GM19397 (cell line): Measurements from ENCODE around the gene TMTC1.

Experiments
- ATAC-seq: cut with Tn5 transposase; IDR thresholded peaks from one replicate; pipeline ENCODE4 v1.9.1; 2021; ENCODE audit warnings: mild to moderate bottlenecking, moderate library complexity; ENCODE audit not compliant: unreplicated experiment

TMTC1 gene

GRCh38 chr12:29714966-29715365 lies 68.8 kb downstream of the TMTC1 start:
- ATAC-seq, result no peak

- no peak for ATAC-seq
Observed at GRCh38 chr12:29713729-29714128, 70.0 kb downstream of the TMTC1 start.

DNA sequence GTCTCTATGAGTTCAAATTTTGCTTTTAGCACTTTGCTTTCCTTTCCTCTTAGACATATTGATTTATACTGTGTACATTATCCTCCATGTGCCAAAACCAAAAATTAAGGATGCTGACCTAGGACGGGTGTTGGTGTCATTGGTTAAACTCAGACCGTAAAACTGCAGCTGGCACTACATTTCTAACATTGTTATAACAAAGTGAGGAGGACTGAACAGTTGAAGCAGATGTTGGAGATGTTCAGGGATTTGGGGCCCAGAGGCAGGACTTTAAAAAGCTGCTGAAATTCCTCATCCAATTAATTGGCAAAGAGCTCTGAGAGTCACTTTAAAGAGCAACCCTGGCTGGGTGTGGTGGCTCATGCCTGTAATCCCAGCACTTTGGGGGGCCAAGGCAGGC lies 72.4 kb downstream of the TMTC1 start:
- ATAC-seq, result no peak

DNA sequence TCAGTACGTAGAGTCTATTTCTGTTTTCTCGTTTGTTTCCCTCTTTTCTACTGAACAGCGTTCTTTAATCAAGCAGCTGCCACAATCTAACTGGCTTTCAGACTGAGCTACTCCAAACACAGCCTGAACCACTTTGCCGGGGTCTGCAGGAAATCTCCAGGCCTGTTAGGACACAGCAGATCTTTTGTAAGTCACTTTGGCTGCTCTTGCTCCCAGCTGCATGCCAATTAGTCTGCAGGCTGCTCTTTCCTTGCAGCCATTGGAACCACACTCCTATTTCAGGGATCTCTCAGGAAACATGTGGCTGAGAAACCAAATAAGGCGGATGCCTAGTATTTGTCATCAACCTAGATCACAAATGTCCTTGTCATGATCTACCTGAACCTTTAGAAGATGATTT lies 73.6 kb downstream of the TMTC1 start:
- no peak for ATAC-seq

- no peak for ATAC-seq
Observed at GRCh38 chr12:29709496-29710040, 74.2 kb downstream of the TMTC1 start.

- ATAC-seq, result no peak
Observed at GRCh38 chr12:29709054-29709453, 74.7 kb downstream of the TMTC1 start.

- ATAC-seq, result no peak
Observed at GRCh38 chr12:29707846-29708245, 75.9 kb downstream of the TMTC1 start.

GRCh38 chr12:29706311-29706710 lies 77.4 kb downstream of the TMTC1 start:
- ATAC-seq, result no peak

- no peak for ATAC-seq
Observed at GRCh38 chr12:29703528-29703927, 80.2 kb downstream of the TMTC1 start.

GRCh38 chr12:29702972-29703371 lies 80.8 kb downstream of the TMTC1 start:
- ATAC-seq, result no peak

- ATAC-seq, result no peak
Observed at GRCh38 chr12:29702222-29702621, 81.5 kb downstream of the TMTC1 start.

- no peak for ATAC-seq
Observed at GRCh38 chr12:29700761-29701481, 82.8 kb downstream of the TMTC1 start.

DNA sequence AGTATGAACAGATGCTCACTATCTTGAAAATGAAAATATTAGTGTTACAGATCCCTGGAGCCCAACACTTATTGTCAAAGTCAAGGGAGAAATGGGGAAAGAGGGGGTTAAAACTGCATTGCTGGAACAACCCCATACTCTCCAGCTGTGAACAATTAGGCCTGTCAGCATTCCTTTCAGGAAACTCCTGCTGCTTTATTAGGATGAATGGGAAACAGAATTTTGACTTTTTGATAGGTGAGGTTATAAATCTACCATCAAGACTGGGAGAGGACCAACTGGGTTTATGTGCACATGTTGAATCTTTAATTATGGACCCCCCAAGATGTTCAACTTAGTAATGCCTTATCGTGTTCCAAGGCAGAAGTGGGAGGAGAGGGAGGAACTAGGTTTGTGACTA lies 85.0 kb downstream of the TMTC1 start:
- ATAC-seq, result no peak

DNA sequence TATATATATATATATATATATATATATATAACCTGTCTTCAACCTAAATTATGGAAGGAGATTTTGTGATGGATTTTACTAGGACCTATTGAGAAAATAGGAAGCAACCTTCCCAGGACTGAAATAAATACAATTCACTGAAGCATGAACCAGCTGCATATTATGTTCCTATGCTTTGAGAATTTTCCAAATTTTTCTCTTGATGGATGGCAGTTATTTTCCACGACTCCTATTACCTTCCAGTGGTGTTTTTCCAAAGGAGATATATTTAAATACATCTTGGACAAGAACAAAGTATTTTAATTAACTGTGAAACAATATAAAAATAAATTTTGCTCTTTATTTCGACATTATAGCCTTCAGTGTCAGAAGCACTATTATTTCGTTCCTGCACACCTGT lies 87.9 kb downstream of the TMTC1 start:
- no peak for ATAC-seq

DNA sequence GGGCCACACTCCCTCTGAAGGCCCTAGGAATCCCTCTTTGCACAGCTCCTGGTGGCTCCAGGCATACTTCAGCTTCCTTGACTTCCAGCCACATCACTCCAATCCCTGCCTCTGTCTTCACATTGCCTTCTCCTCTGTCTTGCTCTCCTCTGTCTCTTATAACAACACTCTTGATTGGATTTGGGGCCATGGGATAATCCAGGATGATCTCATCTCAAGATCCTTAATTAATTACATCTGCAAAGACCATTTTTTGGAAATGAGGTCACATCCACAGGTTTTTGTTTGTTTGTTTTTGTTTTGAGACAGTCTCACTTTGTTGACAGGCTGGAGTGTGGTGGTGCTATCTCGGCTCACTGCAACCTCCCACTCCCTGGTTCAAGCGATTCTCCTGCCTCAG lies 88.7 kb downstream of the TMTC1 start:
- ATAC-seq, result no peak

GRCh38 chr12:29694002-29694401 lies 89.7 kb downstream of the TMTC1 start:
- ATAC-seq, result no peak

DNA sequence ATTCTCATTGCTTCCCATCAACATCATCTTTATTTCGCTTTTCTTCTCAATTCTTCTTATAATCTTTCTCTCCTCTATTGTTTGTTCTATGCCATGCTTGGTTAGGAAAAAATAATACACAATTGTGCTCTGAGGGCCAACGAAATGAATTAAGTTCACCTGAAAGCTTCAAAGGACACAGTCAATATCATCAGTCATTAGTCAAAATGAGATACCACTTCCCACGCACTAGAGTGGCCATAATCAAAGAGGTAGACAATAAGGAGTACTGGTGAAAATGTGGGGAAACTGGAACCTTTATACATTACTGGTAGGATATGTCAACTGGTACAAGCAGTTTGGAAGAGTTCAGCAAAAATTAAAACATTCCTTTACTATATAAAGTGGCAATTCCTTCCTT lies 91.5 kb downstream of the TMTC1 start:
- ATAC-seq, result no peak

GRCh38 chr12:29691161-29691854 lies 92.4 kb downstream of the TMTC1 start:
- ATAC-seq, result no peak

DNA sequence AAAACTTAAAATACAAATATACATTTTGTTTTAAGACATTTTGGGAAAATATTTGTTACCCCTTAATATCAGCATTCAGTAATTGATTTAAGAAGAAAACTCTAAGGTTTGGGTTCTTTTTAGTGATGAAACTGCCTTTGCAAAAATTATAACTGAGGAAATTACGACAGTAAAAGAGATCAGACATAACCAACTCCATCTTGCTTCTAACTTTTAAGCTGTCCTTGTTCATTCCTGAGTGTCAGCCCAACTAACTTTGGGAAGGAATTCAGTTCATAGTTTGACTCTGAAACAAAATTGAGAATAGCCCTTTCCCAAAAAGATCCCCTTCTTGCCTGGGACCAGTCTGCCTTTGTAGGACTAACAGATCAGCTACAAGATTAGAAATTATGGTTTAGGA lies 93.0 kb downstream of the TMTC1 start:
- ATAC-seq, result no peak

DNA sequence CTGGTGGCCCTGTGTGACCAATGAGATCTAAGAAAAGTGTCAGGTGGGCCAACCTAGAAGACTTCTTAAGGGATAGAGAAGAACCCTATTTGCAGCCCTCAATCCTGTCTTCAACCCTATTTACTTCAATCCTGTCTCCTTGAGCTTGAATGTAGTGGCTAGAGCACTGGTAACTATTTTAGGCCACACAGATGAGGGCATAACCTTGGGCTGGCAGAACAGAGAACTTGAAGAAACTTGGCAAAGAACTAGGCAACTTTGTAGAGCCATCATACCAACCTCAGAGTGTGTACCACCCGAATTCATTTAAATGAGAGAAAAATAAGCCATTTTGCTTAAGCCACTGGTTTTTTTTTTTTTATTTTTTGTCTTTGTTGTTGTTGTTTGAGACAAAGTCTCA lies 94.8 kb downstream of the TMTC1 start:
- no peak for ATAC-seq

- ATAC-seq, result no peak
Observed at GRCh38 chr12:29682088-29682487, 101.7 kb downstream of the TMTC1 start.

DNA sequence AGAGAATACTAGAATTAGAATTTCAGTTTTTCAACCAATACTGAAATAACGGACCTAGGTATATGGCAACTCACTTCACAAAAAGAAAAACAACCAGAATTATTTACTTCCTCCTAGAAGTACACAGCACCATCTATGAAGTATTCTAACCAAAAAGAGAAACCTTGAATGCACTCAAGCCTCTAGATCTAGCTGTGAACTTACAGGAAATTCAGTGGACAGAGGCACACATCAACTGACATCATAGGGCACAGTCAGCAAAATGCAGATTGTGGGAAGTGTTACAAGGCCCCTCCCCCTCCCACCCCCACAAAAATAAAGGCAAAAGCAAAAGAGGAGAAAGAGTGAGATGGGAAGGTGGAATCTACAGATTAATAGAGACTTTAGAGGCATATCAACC lies 102.4 kb downstream of the TMTC1 start:
- no peak for ATAC-seq
